Measurements from ENCODE around the gene EFCAB13. TPM values are rescaled to one million over a fixed set of nuclear protein-coding genes. Genes with fewer than 3 reads are reported as not detected.

The EFCAB13 gene
- total RNA-seq = 3.1 and 7.4 TPM in 2 replicates

DNA sequence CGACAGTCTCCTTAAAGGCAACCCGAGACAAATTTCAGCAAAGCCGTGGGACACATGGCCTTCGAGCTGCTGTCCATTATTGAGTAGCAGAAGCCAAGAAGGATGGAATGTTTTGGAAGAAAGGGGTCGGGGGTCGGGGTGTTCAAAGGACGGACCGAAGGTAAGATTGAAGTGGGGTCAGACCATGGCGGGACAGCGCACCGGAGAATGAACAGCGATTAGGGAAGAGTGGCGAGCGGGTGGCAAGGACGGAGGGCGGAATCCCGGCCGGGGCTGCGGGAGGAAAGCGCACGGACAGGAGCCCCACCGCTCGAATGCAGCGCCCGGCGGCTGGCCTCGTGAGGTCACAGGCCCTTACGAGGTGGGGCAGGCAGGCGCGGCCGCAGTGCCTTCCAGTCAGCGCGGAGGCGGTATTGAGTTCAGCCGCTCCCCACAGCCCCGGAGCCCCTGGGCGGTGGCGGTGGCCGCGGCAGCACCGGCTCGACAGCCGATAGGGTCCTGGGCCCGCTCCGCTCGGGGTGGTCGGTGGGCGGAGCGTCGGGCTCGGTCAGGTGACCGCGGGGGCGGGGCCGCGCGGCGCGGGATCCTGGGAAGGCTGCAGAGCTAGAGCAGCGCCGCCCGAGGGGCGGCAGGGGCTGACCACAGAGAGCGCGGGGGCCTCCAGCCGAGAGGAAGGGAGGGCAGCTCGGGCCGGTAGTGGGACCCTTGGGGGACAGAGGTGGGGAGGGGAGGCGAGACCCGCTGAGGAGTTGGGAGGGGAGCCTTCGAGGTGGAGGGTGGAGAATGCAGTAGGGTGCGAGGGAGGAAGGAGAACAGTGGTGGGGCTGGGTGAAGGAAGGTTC is at the start of gene EFCAB13:
Gene EFCAB13 (plus strand): TSS at position 574 of the 842 bp plus-strand sequence. CDS start 4,399 bp downstream, outside the sequence.
- DNase-seq (ENCODE audit: low read depth, low spot score) = no peak

- no peak for DNase-seq (ENCODE audit: low read depth, low spot score)
These were observed 49.3 kb upstream of the EFCAB13 start for GRCh38 chr17:47274319-47275069.

GRCh38 chr17:47275245-47275984 is 48.3 kb upstream of the EFCAB13 start:
- no peak for DNase-seq (ENCODE audit: low read depth, low spot score)

DNA sequence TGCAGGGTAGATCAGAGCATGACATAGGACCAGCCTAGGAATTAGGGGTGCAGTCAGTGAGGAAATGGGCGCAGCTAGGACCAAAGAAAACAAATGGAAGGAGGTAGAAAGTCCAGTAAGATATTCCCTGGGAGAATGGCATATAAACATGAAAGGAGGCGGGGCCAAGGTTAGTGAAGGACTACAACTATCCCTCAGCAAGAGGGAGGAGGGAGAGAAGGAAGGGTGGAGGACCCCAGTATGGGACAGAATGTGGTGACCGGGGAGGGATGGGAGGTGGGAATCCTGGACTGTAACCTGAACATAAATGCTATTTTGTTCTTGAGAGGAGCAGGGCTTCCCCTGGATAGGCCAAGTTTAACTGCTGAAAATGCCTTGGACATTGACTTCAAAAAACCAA is 47.3 kb upstream of the EFCAB13 start:
- no peak for DNase-seq (ENCODE audit: low read depth, low spot score)

GRCh38 chr17:47276868-47277267 is 46.9 kb upstream of the EFCAB13 start:
- no peak for DNase-seq (ENCODE audit: low read depth, low spot score)

- no peak for DNase-seq (ENCODE audit: low read depth, low spot score)
These were observed 45.8 kb upstream of the EFCAB13 start for GRCh38 chr17:47277921-47278320.

- DNase-seq (ENCODE audit: low read depth, low spot score) = no peak
These were observed 45.2 kb upstream of the EFCAB13 start for GRCh38 chr17:47278561-47278960.

DNA sequence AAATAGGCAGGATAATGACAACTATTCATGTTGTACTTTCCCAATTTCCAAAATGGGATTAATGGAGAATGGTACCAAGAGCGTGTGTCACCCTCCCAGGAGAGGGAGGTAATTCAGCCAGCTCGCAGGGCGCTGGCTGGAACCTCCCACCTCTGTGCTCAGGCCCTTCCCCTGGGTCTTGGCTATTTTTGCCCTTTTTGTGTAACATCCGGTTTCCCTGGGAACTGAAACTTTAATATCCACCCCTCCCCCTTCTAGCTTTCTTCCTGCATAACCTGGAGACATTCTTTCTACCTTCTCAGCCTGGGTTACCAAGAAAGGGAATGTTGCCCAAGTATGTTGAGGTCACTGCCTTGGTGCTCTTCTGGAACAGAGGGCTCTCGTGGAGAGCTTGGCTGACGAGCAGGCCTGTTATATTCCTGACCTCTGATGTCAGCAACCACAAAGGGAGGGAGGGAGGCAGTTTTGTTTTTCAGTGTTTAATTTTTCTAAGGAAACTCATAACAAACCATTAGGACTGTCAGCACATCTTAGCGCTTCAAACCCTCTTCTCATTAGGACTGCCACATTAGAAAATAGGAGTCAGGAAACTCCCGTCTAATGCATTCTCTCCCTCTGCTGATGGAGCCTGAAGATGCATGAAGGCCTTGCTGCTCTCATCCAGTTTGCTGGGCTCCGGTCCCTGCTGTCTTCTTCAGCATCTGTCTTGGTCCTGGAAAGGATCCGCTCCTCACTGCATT is 44.5 kb upstream of the EFCAB13 start:
- peak; percentile 40 for DNase-seq (ENCODE audit: low read depth, low spot score)

DNA sequence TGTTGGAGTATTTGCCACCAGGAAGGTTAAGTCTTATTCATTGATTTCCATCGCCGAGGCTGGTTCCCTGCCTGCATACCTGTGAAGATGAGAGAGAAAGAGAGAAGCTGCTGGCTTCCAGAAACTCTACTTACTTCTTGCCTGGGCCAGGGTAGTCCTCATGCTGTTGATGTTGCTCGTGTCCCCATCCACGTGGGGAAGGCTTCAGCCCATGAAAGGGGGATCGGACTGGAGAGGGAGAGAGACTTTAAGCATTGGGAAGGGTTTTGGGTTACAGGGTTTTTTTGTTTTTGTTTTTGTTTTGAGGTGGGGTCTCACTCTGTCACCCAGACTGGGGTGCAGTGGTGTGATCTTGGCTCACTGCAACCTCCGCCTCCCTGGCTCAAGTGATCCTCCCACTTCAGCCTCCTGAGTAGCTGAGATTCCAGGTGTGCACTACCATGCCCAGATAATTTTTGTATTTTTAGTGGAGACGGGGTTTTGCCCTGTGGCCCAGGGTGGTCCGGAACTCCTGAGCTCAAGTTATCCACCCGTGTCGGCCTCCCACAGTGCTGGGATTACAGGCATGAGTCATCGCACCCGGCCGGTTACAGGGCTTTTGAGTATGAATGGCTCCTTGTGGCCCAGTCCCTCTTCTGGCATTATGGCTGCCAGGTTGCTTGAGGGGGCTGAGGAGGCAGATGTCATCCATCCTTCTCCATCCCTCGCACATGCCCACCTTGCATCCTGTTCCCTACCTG is 43.5 kb upstream of the EFCAB13 start:
- no peak for DNase-seq (ENCODE audit: low read depth, low spot score)

- no peak for DNase-seq (ENCODE audit: low read depth, low spot score)
These were observed 42.5 kb upstream of the EFCAB13 start for GRCh38 chr17:47281216-47281615.

DNA sequence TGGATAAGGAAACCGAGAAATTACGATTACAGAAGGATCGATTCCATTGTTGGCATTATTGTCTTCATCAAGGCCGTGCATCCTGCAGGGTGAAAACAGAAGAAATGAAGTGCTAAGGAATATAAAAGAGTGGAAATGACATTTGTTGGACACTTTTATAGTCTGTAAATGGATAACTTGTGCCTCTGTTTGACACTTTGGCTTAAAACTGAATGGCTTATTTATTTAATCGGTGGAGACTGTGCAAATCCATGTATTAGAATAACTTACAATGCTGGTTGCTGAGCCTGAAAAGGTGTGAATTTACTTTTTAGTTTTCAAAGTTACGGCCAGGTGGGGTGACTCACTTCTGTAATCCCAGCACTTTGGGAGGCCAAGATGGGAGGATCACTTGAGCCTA is 38.8 kb upstream of the EFCAB13 start:
- no peak for DNase-seq (ENCODE audit: low read depth, low spot score)

GRCh38 chr17:47286198-47286914 is 37.4 kb upstream of the EFCAB13 start:
- no peak for DNase-seq (ENCODE audit: low read depth, low spot score)

- no peak for DNase-seq (ENCODE audit: low read depth, low spot score)
These were observed 36.7 kb upstream of the EFCAB13 start for GRCh38 chr17:47287068-47287467.

GRCh38 chr17:47287639-47288038 is 36.1 kb upstream of the EFCAB13 start:
- DNase-seq (ENCODE audit: low read depth, low spot score) = no peak

DNA sequence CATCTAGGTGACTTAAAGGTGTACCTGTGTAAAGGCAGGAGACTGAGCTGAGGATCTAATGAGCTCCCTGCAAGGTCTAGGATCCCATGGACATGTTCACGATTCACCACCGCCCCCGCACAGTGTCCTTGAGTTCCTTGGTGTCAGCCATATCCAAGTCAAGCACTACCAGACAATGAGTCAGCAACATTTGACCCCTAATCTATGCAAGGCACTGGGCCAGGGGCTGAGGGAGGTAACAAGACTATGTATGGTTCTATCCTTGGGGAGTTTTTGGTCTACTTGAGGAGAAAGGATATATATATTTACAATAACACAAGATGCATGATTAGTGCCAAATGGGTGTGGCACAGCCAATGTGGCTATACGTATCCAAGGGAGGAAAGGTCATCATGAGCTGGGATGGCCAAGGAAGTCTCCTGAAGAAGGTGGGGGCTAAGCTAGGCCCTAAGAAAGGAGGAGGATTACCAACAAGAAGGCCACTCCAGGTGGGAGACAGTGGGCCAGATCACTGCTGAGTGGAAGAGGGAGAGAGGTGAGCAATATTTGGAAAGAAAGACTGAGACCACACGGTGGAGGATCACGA is 35.1 kb upstream of the EFCAB13 start:
- no peak for DNase-seq (ENCODE audit: low read depth, low spot score)

DNA sequence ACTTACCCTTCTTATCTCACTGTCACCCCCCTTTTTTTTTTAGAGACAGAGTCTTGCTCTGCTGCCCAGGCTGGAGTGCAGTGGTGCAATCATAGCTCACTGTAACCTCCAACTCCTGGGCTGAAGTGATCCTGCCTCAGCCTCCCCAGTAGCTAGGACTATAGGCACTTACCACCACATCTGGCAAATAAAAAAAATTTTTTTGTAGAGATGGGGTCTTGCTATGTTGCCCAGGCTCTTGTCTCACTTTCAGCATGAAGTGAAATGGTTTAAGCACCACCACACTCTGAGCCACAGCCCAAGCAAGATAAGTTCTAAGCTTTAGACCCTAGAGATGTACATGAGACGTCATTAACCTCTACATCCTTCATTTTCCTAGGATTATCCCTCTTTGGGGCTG is 34.5 kb upstream of the EFCAB13 start:
- DNase-seq (ENCODE audit: low read depth, low spot score) = no peak

GRCh38 chr17:47290870-47291241 is 32.9 kb upstream of the EFCAB13 start:
- no peak for DNase-seq (ENCODE audit: low read depth, low spot score)

DNA sequence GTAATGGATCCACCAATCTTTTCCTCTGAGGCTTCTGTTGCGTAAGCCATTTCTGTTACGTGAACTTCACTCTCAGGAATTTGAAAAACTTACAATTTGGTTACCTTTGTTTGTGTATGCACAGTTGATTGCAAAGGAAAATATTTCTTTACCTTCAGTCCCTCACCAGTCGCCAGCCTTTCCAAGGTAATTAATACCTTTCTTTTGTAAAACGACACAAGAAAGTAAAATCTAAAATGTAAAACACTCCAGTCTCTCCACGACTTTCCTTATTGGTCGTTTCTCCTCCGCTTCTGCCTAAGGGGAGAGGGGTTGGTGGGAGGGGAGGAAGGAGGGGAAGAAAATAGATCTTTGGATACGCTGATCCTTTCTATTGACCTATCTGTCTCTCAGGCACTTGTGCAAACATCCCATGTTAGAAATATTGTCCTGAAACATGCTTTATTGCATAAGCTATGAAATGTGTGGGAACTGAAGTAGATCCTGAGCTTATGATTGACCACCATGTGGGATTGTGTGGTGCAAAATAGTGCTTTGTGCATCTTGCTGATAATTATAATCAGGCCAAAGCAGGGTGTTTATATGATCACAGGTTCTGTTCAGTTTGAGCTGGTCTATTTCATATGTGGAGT is 32.4 kb upstream of the EFCAB13 start:
- DNase-seq (ENCODE audit: low read depth, low spot score) = no peak

- no peak for DNase-seq (ENCODE audit: low read depth, low spot score)
These were observed 31.5 kb upstream of the EFCAB13 start for GRCh38 chr17:47292206-47292605.
